Activated naive CD4-positive, alpha-beta T cell treated with anti-CD3 and anti-CD28 coated beads for 36 hours (primary cell): ENCODE data around the gene ADGB. TPM values are rescaled to one million over a fixed set of nuclear protein-coding genes. Genes with fewer than 3 reads are reported as not detected.
"Not testable (repeated sequence)": the region's sequence is repeated elsewhere in the genome, so short reads cannot be mapped to it uniquely, and the experiment has no call there.

Experiments used
- CTCF ChIA-PET: fragments of 350-600 bp; sonication (Branson Sonifier 250); formaldehyde crosslinking; loops from one replicate; lab custom pipeline; 2021; ENCODE audit warnings: antibody characterized with exemption; lab: Charles Lee
- DNase-seq: peaks from one replicate; pipeline ENCODE4 v3.0.0-alpha.2; 2020
- H3K27ac Mint-ChIP-seq: one replicate; pipeline ENCODE4 v1.8.0; 2021; ENCODE audit warnings: mild to moderate bottlenecking, mixed read lengths
- H3K27me3 Mint-ChIP-seq: one replicate; pipeline ENCODE4 v1.8.0; 2021; ENCODE audit warnings: low read depth, mixed read lengths
- H3K36me3 Mint-ChIP-seq: one replicate; pipeline ENCODE4 v1.8.0; 2021; ENCODE audit warnings: low read depth, mixed read lengths
- H3K4me1 Mint-ChIP-seq: one replicate; pipeline ENCODE4 v1.8.0; 2021; ENCODE audit warnings: low read depth, mixed read lengths
- H3K4me3 Mint-ChIP-seq: one replicate; pipeline ENCODE4 v1.8.0; 2021; ENCODE audit warnings: mild to moderate bottlenecking, moderate library complexity, mixed read lengths
- H3K9me3 Mint-ChIP-seq: one replicate; pipeline ENCODE4 v1.8.0; 2021; ENCODE audit warnings: mixed read lengths
- intact Hi-C: fragments of 100-400 bp; cut with micrococcal nuclease; formaldehyde crosslinking; loops from one replicate; pipeline ENCODE4 v1.15.1; 2023
- total RNA-seq, 2 experiments: library from RNA; stranded (reverse); gene quantifications; one replicate each; pipeline ENCODE4 v1.2.3, GENCODE V29; 2021

The ADGB gene
- total RNA-seq, 2 experiments from 2014 or later = not detected

DNA sequence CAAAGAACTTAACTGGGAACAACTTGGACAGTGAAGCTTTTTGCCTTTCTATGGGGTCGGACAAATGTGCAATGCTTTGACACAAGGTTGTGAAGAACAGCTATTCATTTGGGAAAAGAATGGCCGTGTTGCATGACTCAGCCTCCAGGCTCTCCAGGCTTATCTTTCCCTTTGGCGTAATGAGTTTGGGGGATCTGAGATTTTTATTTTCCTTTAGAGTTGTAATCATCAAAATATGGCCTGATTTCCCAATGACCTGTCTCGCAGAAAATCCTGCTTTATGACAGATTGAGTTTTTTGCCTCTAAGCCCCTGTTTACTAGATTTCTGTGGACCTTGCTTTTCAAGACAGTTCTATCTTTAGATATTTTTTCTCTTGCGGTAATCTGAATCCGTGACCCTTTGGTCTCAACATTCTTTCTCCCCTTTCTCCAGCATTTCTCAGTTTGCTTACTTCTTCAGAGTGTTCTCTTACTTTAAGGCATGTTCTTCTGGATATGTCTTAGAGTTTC lies 214.1 kb downstream of the ADGB start:
- CTCF ChIA-PET, intact Hi-C loops, H3K4me1 Mint-ChIP-seq, DNase-seq, H3K36me3 Mint-ChIP-seq, H3K4me3 Mint-ChIP-seq, H3K27me3 Mint-ChIP-seq, H3K9me3 Mint-ChIP-seq, H3K27ac Mint-ChIP-seq: not testable (repeated sequence)

DNA sequence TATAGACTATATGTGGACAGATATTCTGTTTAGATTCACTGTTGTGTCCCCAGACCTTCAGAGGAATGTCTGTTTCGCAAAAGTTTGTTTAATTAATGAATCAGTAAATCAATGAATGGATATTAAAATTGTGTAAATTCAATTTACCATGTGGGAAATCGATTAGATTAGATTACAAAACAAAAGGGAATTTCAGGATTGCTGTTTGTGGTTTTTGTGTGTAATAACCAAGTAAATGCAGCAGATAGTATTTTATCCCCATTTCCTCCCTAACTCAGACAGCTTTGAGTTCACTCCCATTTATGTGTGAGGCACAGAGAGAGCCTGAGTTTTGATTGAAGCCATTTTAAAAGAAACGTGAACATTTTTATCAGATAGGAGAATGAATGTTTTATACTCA lies 214.8 kb downstream of the ADGB start:
- Mint-ChIP-seq H3K4me3 (no peak overlapping the region), H3K27me3 (peaks cover 4% of the 10 kb centered on the region), H3K4me1 (no peaks in the 10 kb centered on the region), H3K27ac (no peak overlapping the region), H3K9me3 (no peaks in the 10 kb centered on the region), H3K36me3 (no peaks in the 10 kb centered on the region)
- no peak for DNase-seq
- CTCF ChIA-PET = no interaction called here
- intact Hi-C loops = no loop called here

DNA sequence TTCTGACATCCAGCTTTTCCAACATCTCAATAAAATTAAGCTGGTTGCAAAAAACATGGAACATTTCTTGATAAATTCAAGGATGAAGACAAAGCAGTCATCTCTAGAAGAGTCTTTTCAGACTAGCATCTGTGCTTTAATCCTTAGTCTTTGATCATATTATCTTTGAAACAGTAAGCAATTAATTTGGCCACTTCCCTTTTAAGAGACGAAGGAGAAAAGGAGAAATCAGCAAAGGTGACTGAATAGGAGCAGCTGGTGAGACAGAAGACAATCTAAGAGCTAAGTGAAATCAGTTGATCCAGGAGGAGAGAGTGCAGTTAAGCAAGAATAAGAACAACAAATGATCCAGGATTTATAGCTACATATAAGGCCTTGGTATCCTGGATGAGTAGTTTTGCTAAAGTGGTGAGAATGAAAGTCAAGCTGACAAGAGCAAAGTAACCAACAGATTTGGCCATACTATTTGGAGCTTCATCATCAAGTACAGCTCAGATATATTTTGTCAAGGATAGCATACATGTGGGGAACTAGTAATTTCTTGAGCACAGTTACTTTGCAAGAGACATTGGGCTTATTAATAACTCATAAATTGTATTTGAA lies 215.5 kb downstream of the ADGB start:
- H3K4me3 Mint-ChIP-seq = no peak overlapping the region
- no peak for DNase-seq
- intact Hi-C loops = no loop called here
- no peaks in the 10 kb centered on the region for H3K36me3 Mint-ChIP-seq
- no peaks in the 10 kb centered on the region for H3K4me1 Mint-ChIP-seq
- H3K9me3 Mint-ChIP-seq = no peaks in the 10 kb centered on the region
- CTCF ChIA-PET = no interaction called here
- peaks cover 5% of the 10 kb centered on the region for H3K27me3 Mint-ChIP-seq
- H3K27ac Mint-ChIP-seq = no peak overlapping the region

DNA sequence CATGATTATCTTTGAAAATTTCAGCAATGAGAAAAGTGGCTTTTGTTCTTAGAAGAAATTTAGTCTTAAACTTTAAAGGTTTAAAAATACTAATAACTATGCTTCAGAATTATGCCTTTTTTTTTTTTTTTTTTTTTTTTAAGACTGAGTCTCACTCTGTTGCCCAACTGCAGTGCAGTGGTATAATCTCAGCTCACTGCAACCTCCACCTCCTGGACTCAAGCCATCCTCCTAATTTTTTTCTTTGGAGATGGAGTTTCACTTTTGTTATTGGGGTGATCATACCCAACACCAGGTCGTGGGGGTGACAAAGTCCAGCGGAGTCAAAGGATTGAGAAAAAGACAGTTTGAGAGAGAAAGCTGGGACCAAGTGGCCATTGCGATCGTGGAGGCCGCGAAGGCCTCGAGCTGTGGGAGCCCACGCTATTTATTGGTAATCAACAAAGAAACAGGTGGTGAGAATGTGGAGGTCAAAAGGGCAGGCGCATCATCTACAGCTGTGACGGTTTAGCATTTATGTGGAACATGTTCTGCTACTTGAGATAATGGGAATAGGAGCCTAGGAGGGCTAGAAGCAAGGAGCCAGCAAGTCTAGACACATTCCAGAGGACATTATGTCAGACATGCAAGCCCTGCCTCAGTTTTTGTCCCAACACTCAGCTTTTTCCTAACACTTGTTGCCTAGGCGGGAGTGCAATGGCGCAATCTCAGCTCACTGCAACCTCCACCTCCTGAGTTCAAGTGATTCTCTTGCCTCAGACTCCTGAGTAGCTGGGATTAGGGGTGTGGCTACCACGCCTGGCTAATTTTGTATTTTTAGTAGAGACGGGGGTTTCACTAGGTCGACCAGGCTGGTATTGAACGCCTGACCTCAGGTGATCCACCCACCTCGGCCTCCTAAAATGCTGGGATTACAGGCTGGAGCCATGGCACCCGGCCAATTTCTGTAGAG lies 217.0 kb downstream of the ADGB start:
- H3K4me1 Mint-ChIP-seq, intact Hi-C loops: not testable (repeated sequence)

DNA sequence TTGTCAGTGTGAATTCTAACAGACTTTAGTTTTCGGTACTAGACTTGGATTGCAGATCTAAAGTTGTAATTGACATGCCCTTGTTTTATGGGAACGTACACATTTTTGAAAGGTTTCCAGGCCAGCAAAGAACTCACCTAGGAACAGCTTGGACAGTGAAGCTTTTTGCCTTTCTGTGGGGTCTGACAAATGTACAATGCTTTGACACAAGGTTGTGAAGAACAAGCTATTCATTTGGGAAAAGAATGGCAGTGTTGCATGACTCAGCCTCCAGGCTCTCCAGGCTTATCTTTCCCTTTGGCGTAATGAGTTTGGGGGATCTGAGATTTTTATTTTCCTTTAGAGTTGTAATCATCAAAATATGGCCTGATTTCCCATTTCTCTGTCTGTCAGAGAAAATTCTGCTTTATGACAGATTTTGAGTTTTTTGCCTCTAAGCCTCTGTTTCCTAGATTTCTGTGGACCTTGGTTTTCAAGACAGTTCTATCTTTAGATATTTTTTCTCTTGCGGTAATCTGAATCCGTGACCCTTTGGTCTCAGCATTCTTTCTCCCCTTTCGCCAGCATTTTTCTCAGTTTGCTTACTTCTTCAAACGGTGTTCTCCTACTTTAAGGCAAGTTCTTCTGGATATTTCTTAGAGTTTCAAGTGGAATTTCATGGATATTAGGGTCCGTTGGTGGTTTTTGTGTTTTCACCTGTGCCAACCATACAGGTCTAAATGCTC lies 221.0 kb downstream of the ADGB start:
- intact Hi-C loops = no loop called here
- H3K4me3 Mint-ChIP-seq = no peak overlapping the region
- CTCF ChIA-PET = no interaction called here
- no peak overlapping the region for H3K27ac Mint-ChIP-seq
- no peaks in the 10 kb centered on the region for H3K36me3 Mint-ChIP-seq
- H3K9me3 Mint-ChIP-seq = no peaks in the 10 kb centered on the region
- DNase-seq = no peak
- H3K27me3 Mint-ChIP-seq = peaks cover 9% of the 10 kb centered on the region
- no peaks in the 10 kb centered on the region for H3K4me1 Mint-ChIP-seq

More for the DNA sequence above, 217.0 kb downstream of the ADGB start:
- H3K27ac Mint-ChIP-seq, DNase-seq, H3K9me3 Mint-ChIP-seq, H3K27me3 Mint-ChIP-seq, CTCF ChIA-PET, H3K36me3 Mint-ChIP-seq, H3K4me3 Mint-ChIP-seq: not testable (repeated sequence)

DNA sequence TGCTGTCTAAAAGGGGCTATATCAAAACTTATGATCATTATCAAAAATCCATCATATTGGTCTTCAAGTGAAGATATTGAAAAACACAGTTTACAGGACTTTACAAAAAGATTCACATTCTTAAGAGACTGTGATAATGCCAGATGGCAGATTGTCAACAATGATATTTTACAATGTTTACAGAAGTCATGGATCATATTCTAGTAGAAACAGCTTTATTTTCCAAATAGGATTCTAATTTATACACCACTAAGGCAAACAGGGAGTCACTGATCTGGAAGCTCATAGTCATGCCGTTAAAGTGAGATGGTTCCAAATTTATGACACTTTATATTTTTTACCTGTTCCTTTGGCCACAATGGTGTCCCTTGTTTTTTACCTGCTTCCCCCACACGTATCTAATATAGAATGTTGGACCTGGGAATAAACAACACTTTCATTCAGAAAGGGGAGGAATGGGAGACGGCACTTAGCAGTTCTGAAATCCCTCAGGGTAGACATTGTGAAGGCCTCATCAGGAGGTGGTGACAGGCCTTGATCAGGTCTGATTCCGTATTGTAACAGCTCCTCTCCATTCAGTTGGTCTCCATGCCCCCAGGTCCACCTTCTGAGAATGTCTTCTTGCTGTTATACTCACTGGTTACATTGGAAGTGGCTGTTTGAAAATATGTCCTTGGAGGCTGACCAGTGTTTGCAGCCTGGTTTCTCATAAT lies 228.6 kb downstream of the ADGB start:
- intact Hi-C loops = no loop called here

DNA sequence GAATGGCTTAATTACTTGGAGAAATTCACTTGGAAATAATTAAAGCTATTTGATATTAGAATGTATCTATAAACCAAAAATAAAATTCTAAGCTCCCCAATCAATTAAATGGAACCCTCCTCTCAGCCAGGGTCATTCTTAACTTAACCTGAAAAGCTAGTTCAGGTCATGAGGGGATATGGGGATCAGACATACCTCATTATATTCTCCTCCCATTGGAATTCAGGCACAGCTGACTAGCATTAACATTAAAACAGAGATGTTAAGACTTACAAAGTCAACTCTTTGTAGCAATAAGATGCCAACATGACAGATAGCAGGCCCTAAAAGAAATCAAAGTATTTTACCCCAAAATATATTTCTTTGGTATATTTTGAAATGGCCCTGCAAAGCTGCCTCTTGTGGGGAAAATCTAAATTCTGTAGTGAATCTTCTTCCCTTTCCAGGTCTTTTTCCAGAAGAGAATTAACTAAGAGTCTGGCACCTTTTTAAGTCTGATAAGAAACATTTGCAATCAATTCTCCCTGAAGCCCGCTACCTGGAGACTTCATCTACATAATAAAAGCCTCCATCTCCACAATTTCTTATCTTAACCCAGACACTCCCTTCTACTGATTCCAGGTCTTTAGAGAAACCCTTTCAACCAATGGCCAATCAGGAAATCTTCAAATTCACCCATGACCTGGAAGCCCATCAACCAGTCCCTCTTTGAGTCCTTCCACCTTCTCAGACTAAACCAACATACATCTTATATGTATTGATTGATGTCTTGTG lies 231.2 kb downstream of the ADGB start:
- no peak for DNase-seq
- Mint-ChIP-seq H3K27me3 (peaks cover 6% of the 10 kb centered on the region), H3K4me1 (no peaks in the 10 kb centered on the region), H3K27ac (no peak overlapping the region), H3K36me3 (no peaks in the 10 kb centered on the region), H3K4me3 (no peak overlapping the region), H3K9me3 (no peaks in the 10 kb centered on the region)
- CTCF ChIA-PET = interaction anchor here (0.7 kb wide), 1 partner anchor 86 kb away, joined by 3 read pairs; no protein-coding TSS in a partner anchor
- intact Hi-C loops = no loop called here

More for the DNA sequence above, 228.6 kb downstream of the ADGB start:
- Mint-ChIP-seq H3K27me3 (peaks cover 6% of the 10 kb centered on the region), H3K9me3 (no peaks in the 10 kb centered on the region), H3K27ac (no peak overlapping the region), H3K4me1 (no peaks in the 10 kb centered on the region), H3K36me3 (no peaks in the 10 kb centered on the region), H3K4me3 (no peak overlapping the region)
- no peak for DNase-seq
- CTCF ChIA-PET = no interaction called here

DNA sequence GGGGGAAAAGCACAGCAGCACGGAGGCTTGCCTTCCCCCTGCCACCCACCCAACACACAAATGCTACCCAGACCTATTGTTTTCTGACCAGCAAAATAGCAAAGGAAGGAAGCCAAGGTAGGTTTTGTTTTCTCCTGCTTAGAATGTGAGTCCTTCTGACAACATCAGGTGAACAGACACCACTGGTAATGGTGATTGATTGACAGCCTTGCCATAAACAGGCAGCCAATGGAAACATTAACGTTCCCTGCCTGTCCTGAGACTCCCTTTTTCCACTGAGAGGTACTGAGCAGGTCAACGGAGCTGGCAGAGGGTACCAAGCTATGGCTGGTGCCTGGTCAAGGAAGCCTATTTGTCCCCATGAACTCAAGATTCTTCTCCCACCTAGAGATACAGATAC lies 234.4 kb downstream of the ADGB start:
- CTCF ChIA-PET = no interaction called here
- Mint-ChIP-seq H3K4me1 (no peaks in the 10 kb centered on the region), H3K27me3 (peaks cover 7% of the 10 kb centered on the region), H3K4me3 (no peak overlapping the region), H3K36me3 (no peaks in the 10 kb centered on the region), H3K9me3 (no peaks in the 10 kb centered on the region), H3K27ac (no peak overlapping the region)
- DNase-seq = no peak
- intact Hi-C loops = no loop called here

DNA sequence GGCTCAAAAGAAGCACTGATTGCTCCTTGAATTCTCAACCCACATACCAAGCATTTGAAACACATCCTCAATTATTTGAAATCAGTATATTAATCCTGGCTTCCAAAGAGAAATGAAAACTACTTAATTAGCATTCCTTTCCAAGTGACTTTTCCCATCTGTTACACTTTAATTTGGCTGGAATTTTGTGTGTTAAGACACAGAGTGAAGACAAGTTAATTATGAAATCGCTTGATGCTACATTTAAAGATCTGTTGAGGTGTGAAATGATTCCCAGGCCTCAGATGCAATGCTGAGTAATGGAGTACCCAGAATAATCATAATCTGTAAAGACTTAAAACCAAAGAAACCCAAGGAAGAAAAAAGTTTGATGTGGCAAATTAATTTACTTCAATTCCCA lies 241.4 kb downstream of the ADGB start:
- Mint-ChIP-seq H3K27ac (no peak overlapping the region), H3K4me3 (no peak overlapping the region), H3K4me1 (no peaks in the 10 kb centered on the region), H3K9me3 (peaks cover 6% of the 10 kb centered on the region), H3K27me3 (peaks cover 2% of the 10 kb centered on the region), H3K36me3 (peaks cover 4% of the 10 kb centered on the region)
- intact Hi-C loops = no loop called here
- CTCF ChIA-PET = no interaction called here
- DNase-seq = no peak

DNA sequence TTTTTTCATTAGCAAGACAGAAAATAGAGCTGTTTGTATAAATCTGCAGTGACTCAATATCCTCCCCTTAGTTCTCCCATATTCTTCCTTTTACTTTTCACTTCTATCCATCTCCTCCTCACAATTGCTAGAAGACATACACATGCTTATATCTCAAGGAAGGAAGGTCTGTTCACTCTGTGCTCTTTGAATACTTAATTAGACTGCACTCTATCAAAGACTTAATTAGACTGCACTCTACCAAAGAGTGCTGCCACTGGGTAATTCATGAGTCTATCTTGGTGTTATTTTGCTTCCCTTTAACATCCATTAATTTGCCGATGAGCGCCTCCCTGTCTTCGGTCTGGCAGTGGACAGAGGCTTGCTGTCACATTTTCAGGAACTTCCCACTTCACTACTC lies 241.9 kb downstream of the ADGB start:
- no peak for DNase-seq
- peaks cover 8% of the 10 kb centered on the region for H3K9me3 Mint-ChIP-seq
- no peak overlapping the region for H3K27ac Mint-ChIP-seq
- CTCF ChIA-PET = no interaction called here
- intact Hi-C loops = no loop called here
- H3K4me1 Mint-ChIP-seq = no peaks in the 10 kb centered on the region
- no peak overlapping the region for H3K4me3 Mint-ChIP-seq
- H3K36me3 Mint-ChIP-seq = peaks cover 4% of the 10 kb centered on the region
- peaks cover 2% of the 10 kb centered on the region for H3K27me3 Mint-ChIP-seq

DNA sequence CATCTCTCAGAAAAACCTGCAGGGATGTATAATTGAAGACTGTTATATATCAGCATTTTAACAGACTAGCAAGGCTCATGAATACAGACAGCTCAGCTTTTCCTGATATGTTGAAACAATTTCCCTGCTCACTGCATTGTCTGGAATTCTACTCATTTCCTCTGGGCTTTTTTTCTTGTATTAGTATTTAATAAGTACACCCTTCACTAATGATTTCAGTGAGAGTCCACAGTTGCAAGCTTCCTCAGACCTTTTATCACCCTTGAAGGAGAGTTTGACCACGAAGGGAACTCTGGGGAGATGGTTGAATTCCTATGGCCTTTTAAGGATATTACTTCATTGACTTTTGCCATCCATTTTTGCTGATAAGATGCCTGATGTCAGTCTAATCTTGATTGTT lies 248.7 kb downstream of the ADGB start:
- Mint-ChIP-seq H3K4me3 (no peak overlapping the region), H3K36me3 (peaks cover 6% of the 10 kb centered on the region), H3K27ac (no peak overlapping the region), H3K27me3 (peaks cover 7% of the 10 kb centered on the region), H3K9me3 (peaks cover 17% of the 10 kb centered on the region), H3K4me1 (peaks cover 25% of the 10 kb centered on the region)
- CTCF ChIA-PET = no interaction called here
- DNase-seq = no peak
- intact Hi-C loops = no loop called here
